ENCODE results near the gene SLC9A2.

DNA sequence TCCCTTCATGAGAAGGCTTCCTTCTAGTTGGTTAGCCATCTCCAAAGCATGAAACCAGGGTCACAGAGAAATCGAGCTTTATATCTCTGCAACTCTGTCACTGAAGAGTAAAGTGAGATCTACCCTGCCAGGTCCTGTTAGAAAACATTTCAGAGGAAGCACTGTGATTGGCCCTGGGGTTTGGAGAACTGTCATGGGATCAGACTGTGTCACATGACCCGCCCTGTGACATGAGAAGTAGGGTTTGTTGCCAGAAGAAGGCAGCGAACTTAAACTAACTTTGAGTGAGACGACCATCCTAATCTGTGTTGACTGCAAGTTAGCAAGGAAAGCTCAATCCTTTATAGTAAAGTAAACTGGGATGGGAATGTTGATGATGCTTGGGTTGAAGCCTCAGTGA is 55.5 kb downstream of the SLC9A2 start:
- TF ChIP-seq, protein P1, sequence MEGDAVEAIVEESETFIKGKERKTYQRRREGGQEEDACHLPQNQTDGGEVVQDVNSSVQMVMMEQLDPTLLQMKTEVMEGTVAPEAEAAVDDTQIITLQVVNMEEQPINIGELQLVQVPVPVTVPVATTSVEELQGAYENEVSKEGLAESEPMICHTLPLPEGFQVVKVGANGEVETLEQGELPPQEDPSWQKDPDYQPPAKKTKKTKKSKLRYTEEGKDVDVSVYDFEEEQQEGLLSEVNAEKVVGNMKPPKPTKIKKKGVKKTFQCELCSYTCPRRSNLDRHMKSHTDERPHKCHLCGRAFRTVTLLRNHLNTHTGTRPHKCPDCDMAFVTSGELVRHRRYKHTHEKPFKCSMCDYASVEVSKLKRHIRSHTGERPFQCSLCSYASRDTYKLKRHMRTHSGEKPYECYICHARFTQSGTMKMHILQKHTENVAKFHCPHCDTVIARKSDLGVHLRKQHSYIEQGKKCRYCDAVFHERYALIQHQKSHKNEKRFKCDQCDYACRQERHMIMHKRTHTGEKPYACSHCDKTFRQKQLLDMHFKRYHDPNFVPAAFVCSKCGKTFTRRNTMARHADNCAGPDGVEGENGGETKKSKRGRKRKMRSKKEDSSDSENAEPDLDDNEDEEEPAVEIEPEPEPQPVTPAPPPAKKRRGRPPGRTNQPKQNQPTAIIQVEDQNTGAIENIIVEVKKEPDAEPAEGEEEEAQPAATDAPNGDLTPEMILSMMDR (IDR thresholded peaks at IDR 0.05), result no peak
- no peak for TF ChIP-seq POLR2A (IDR thresholded peaks at IDR 0.05; ENCODE audit: low read depth)
